DND-41 (cell line): ENCODE data around the gene ACVR1C.
A peak's percentile ranks its signal among the peaks of the same experiment; 100 is the strongest.

Experiments used
- ATAC-seq: fragments of 200-7000 bp; cut with Tn5 transposase; 3 replicates; pipeline ENCODE4 v1.9.1; 2021; ENCODE audit warnings: low read depth; ENCODE audit not compliant: insufficient read depth
- DNase-seq: peaks from one replicate; pipeline ENCODE4 v3.0.0-alpha.2; 2020
- H2AFZ ChIP-seq: 2 replicates; pipeline ENCODE4 v1.6.0; 2012; ENCODE audit warnings: low read depth, low read length
- H3K27ac ChIP-seq: 2 replicates; pipeline ENCODE4 v1.5.1; 2012; ENCODE audit warnings: low read length, inconsistent platforms
- H3K27me3 ChIP-seq: fragments of 200-600 bp; sonication (generic); 2 replicates; pipeline ENCODE4 v1.6.0; 2012; ENCODE audit warnings: low read length, mild to moderate bottlenecking, inconsistent platforms; ENCODE audit not compliant: insufficient read depth, poor library complexity
- H3K36me3 ChIP-seq: 2 replicates; pipeline ENCODE4 v1.5.1; 2012; ENCODE audit warnings: low read length, inconsistent platforms; ENCODE audit not compliant: insufficient read depth
- H3K4me1 ChIP-seq: 2 replicates; pipeline ENCODE4 v1.5.1; 2012; ENCODE audit warnings: mild to moderate bottlenecking, low read length; ENCODE audit not compliant: insufficient read depth
- H3K4me2 ChIP-seq: 2 replicates; pipeline ENCODE4 v1.6.0; 2012; ENCODE audit warnings: mild to moderate bottlenecking, moderate library complexity, low read length, inconsistent platforms; ENCODE audit not compliant: insufficient read depth
- H3K4me3 ChIP-seq, 2 experiments: fragments of 200-600 bp in 1 of 2; shearing (Covaris generic) in 1 of 2; 2 replicates each; pipeline ENCODE4 v1.5.1; 2012 to 2016; ENCODE audit warnings: inconsistent platforms in 2 of 2, low read length in 2 of 2, mild to moderate bottlenecking in 2 of 2, low read depth in 1 of 2, moderate library complexity in 1 of 2
- H3K79me2 ChIP-seq: 2 replicates; pipeline ENCODE4 v1.6.0; 2012; ENCODE audit warnings: low read length, inconsistent platforms; ENCODE audit not compliant: insufficient read depth
- H3K9ac ChIP-seq: 2 replicates; pipeline ENCODE4 v1.6.0; 2012; ENCODE audit warnings: low read depth, mild to moderate bottlenecking, inconsistent platforms, low read length, moderate library complexity
- H3K9me3 ChIP-seq: 2 replicates; pipeline ENCODE4 v1.5.1; 2012; ENCODE audit warnings: low read length, moderate library complexity, mild to moderate bottlenecking, inconsistent platforms; ENCODE audit not compliant: insufficient read depth, severe bottlenecking
- H4K20me1 ChIP-seq: 2 replicates; pipeline ENCODE4 v1.6.0; 2012; ENCODE audit warnings: low read length; ENCODE audit not compliant: insufficient read depth
- EZH2 ChIP-seq: IDR thresholded peaks from 3 replicates; pipeline ENCODE4 v1.6.1; 2012; ENCODE audit warnings: borderline replicate concordance, low read depth, mild to moderate bottlenecking, moderate library complexity, low read length, inconsistent platforms; ENCODE audit not compliant: severe bottlenecking
- TF ChIP-seq, protein P1 (sequence below): IDR thresholded peaks from 2 replicates; pipeline ENCODE4 v1.5.1; 2012; ENCODE audit warnings: borderline replicate concordance, low read length, moderate library complexity, mild to moderate bottlenecking; ENCODE audit not compliant: poor library complexity, severe bottlenecking; ENCODE audit errors: extremely low read depth

ACVR1C gene

GRCh38 chr2:157487747-157488146 is 140.9 kb downstream of the ACVR1C start:
- Histone ChIP-seq H3K9me3 (no peaks in the 10 kb centered on the region), H3K27ac (no peak overlapping the region), H3K36me3 (no peaks in the 10 kb centered on the region), H4K20me1 (no peaks in the 10 kb centered on the region), H3K4me1 (no peaks in the 10 kb centered on the region), H2AFZ (no peak overlapping the region), H3K27me3 (peaks cover 13% of the 10 kb centered on the region), H3K4me2 (no peak overlapping the region), H3K9ac (no peak overlapping the region), H3K79me2 (no peaks in the 10 kb centered on the region), H3K4me3 (no peak overlapping the region)
- ATAC-seq, result no peak
- no peak for DNase-seq
- TF ChIP-seq, protein P1, sequence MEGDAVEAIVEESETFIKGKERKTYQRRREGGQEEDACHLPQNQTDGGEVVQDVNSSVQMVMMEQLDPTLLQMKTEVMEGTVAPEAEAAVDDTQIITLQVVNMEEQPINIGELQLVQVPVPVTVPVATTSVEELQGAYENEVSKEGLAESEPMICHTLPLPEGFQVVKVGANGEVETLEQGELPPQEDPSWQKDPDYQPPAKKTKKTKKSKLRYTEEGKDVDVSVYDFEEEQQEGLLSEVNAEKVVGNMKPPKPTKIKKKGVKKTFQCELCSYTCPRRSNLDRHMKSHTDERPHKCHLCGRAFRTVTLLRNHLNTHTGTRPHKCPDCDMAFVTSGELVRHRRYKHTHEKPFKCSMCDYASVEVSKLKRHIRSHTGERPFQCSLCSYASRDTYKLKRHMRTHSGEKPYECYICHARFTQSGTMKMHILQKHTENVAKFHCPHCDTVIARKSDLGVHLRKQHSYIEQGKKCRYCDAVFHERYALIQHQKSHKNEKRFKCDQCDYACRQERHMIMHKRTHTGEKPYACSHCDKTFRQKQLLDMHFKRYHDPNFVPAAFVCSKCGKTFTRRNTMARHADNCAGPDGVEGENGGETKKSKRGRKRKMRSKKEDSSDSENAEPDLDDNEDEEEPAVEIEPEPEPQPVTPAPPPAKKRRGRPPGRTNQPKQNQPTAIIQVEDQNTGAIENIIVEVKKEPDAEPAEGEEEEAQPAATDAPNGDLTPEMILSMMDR, result no peak
- no peak for TF ChIP-seq EZH2

DNA sequence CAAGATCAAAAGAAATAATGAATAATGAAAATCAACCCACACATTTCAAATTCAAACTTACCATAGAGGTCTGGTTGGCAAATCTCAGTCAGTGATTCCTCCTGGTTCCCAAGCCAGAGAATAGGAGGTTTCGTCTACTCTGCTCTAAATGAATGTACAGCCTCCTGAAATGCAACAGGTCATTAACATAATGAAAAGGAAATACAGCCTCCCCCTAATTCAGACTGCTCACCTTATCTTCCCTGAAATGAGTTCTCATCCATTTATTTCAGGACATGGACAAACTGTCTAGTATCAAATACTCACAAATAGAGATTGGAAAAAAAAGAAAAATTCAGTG is 141.4 kb downstream of the ACVR1C start:
- no peak overlapping the region for H3K4me2 ChIP-seq
- DNase-seq (no peak), ATAC-seq (no peak)
- TF ChIP-seq, protein P1, result no peak
- TF ChIP-seq EZH2, result no peak
- no peak overlapping the region for H3K9ac ChIP-seq
- no peaks in the 10 kb centered on the region for H4K20me1 ChIP-seq
- no peak overlapping the region for H3K4me3 ChIP-seq
- peaks cover 16% of the 10 kb centered on the region for H3K27me3 ChIP-seq
- H3K27ac ChIP-seq, result no peak overlapping the region
- H3K36me3 ChIP-seq, result no peaks in the 10 kb centered on the region
- H2AFZ ChIP-seq, result no peak overlapping the region
- no peaks in the 10 kb centered on the region for H3K4me1 ChIP-seq
- H3K9me3 ChIP-seq, result no peaks in the 10 kb centered on the region
- no peaks in the 10 kb centered on the region for H3K79me2 ChIP-seq

DNA sequence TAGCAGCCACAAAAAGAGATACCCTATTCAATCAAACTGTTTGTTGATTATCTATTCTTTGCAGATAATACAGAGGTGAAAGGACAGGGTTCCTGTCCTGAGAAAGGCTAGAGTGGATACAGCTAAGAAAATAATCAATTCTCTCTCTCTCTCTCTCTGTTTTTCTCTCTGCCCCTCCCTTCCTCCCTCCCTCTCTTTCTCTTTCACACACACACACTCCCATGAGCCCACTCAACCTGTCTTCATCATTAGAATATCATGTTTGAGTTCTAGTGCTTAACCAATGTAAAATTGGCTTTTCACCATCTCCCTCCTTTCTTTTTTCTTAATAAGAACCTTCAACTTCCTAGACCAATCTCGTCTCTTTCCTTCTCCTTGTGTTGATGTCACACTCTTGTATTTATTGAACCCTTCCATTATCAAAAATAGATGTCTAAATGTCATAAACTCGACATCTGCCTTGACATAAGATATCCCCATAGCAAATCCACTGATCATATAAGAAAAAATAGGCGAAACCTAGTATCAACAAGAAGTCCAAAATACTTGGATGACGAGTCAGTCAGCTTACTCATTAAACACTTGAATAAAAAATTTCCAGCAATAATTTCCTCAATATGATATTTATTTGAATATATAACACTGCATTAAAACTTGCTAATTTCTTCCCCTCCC is 141.9 kb downstream of the ACVR1C start:
- Histone ChIP-seq H3K9me3 (no peaks in the 10 kb centered on the region), H2AFZ (no peak overlapping the region), H4K20me1 (no peaks in the 10 kb centered on the region), H3K4me3 (no peak overlapping the region), H3K9ac (no peak overlapping the region), H3K27me3 (peaks cover 16% of the 10 kb centered on the region), H3K27ac (no peak overlapping the region), H3K4me2 (no peak overlapping the region), H3K79me2 (no peaks in the 10 kb centered on the region), H3K36me3 (no peaks in the 10 kb centered on the region), H3K4me1 (no peaks in the 10 kb centered on the region)
- TF ChIP-seq EZH2, result no peak
- no peak for DNase-seq
- ATAC-seq, result no peak

GRCh38 chr2:157480182-157480961 is 148.3 kb downstream of the ACVR1C start:
- H3K27ac ChIP-seq, result no peak overlapping the region
- H3K4me2 ChIP-seq, result no peak overlapping the region
- H3K9me3 ChIP-seq, result no peaks in the 10 kb centered on the region
- no peaks in the 10 kb centered on the region for H3K79me2 ChIP-seq
- peaks cover 3% of the 10 kb centered on the region for H3K27me3 ChIP-seq
- no peaks in the 10 kb centered on the region for H4K20me1 ChIP-seq
- no peak for TF ChIP-seq EZH2
- TF ChIP-seq, protein P1, result no peak
- no peaks in the 10 kb centered on the region for H3K36me3 ChIP-seq
- ATAC-seq (0 out of 3 replicates have a peak, but pooled peaks have one; percentile 31), DNase-seq (no peak)
- no peak overlapping the region for H2AFZ ChIP-seq
- no peaks in the 10 kb centered on the region for H3K4me1 ChIP-seq
- no peak overlapping the region for H3K4me3 ChIP-seq
- no peak overlapping the region for H3K9ac ChIP-seq
